ENCODE results near the gene DNM3. TPM values are rescaled to one million over a fixed set of nuclear protein-coding genes. Genes with fewer than 3 reads are reported as not detected.
A peak's percentile ranks its signal among the peaks of the same experiment; 100 is the strongest.

DNM3 gene
- total and polyA plus RNA-seq, 2 experiments from 2014 or later, result 5.2 to 12.2 TPM

DNA sequence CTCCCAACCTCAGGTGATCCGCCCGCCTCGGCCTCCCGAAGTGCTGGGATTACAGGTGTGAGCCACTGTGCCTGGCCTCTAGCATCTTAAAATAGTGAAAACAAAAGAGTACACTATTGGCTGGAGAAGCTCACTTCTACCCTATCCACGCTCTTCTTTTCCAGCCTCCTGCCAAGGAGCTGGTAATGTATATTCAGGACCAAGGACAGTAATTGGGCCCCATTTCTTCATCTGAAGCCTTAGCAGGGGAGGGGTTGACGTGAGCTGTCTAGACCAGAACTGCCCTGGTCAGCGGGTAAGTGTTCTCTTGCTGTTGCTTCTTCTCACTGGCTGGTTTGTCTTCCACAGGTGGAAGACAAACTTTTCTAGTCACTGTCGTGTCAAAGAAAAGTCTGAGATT, 70.2 kb downstream of the DNM3 start:
- peak; percentile 77 for ATAC-seq
- H3K4me2 ChIP-seq, result no peak overlapping the region

DNA sequence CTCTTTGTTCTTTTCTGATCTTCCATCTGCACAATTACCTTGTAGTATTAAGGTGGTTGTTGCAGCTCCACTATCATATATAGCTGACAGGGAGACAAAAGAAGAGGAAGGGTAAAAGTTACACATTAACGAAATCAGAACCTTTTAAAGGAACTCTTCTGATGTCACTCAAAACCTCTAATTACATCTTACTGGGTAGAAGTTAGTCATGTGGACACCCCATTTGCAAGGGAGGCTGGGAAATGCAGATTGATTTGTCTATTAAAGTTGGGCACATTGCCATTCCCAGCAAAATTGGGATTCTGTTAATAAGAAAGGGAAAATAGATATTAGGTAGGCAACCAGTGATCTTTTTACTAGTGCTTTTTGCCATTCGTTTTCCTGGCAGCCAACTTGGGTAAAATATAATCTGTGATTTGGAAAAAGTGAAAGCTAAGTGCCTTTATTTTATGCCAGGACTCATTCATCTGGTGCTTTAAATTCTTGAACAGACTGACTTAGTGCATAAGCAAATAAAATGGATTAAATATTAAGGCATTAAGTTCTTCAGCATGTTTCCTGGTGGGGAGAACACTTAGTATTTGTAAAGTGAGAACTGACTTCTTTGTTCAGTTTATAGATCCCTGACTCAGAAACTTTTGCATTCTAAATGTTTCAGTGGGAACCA, 71.3 kb downstream of the DNM3 start:
- H3K4me3 ChIP-seq, result no peak overlapping the region
- H3K9me2 ChIP-seq (ENCODE audit: insufficient read depth), result peaks cover 5% of the 10 kb centered on the region; the same call in 1 of the 2 replicates
- no peak overlapping the region for H3K27ac ChIP-seq (ENCODE audit: low read depth)
- H3K4me1 ChIP-seq (ENCODE audit: insufficient read depth), result peaks cover 38% of the 10 kb centered on the region
- Mint-ChIP-seq H3K36me3 (ENCODE audit: low read depth) (no peaks in the 10 kb centered on the region), H3K9me3 (no peaks in the 10 kb centered on the region), H3K4me3 (no peak overlapping the region), H3K27me3 (ENCODE audit: insufficient read depth, low read depth, poor library complexity) (no peaks in the 10 kb centered on the region), H3K27ac (no peak overlapping the region), H3K4me1 (peaks cover 29% of the 10 kb centered on the region)
- no peak overlapping the region for H2AFZ ChIP-seq
- DNase-seq (ENCODE audit: low spot score) (no peak), ATAC-seq (no peak)
- H3K4me2 ChIP-seq, result no peak overlapping the region
- no peaks in the 10 kb centered on the region; the same call in 1 of the 2 replicates for H3F3A ChIP-seq (replicated peaks; ENCODE audit: low read depth)
- no peaks in the 10 kb centered on the region for H3K79me2 ChIP-seq (replicated peaks; ENCODE audit: insufficient read depth)
- H3K27me3 ChIP-seq (ENCODE audit: insufficient read depth), result no peaks in the 10 kb centered on the region
- H3K36me3 ChIP-seq (ENCODE audit: insufficient read depth), result no peaks in the 10 kb centered on the region
- no peaks in the 10 kb centered on the region for H4K20me1 ChIP-seq (replicated peaks; ENCODE audit: insufficient read depth)
- TF ChIP-seq, protein P1, sequence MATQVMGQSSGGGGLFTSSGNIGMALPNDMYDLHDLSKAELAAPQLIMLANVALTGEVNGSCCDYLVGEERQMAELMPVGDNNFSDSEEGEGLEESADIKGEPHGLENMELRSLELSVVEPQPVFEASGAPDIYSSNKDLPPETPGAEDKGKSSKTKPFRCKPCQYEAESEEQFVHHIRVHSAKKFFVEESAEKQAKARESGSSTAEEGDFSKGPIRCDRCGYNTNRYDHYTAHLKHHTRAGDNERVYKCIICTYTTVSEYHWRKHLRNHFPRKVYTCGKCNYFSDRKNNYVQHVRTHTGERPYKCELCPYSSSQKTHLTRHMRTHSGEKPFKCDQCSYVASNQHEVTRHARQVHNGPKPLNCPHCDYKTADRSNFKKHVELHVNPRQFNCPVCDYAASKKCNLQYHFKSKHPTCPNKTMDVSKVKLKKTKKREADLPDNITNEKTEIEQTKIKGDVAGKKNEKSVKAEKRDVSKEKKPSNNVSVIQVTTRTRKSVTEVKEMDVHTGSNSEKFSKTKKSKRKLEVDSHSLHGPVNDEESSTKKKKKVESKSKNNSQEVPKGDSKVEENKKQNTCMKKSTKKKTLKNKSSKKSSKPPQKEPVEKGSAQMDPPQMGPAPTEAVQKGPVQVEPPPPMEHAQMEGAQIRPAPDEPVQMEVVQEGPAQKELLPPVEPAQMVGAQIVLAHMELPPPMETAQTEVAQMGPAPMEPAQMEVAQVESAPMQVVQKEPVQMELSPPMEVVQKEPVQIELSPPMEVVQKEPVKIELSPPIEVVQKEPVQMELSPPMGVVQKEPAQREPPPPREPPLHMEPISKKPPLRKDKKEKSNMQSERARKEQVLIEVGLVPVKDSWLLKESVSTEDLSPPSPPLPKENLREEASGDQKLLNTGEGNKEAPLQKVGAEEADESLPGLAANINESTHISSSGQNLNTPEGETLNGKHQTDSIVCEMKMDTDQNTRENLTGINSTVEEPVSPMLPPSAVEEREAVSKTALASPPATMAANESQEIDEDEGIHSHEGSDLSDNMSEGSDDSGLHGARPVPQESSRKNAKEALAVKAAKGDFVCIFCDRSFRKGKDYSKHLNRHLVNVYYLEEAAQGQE (IDR thresholded peaks at IDR 0.05; ENCODE audit: unreplicated experiment), result no peak
- no peak for TF ChIP-seq CREB1 (CRISPR knock-in tag; IDR thresholded peaks at IDR 0.05; ENCODE audit: low read depth)
- no peak for TF ChIP-seq NANOG (IDR thresholded peaks at IDR 0.05; ENCODE audit: borderline replicate concordance)
- TF ChIP-seq STAT1 (IDR thresholded peaks at IDR 0.05; ENCODE audit: unreplicated experiment), result no peak
- TF ChIP-seq ZNF331 (CRISPR knock-in tag; IDR thresholded peaks at IDR 0.05; ENCODE audit: low read depth), result no peak
- TF ChIP-seq POLR2AphosphoS5 (IDR thresholded peaks at IDR 0.05; ENCODE audit: low read depth), result no peak
- TF ChIP-seq, protein P2, sequence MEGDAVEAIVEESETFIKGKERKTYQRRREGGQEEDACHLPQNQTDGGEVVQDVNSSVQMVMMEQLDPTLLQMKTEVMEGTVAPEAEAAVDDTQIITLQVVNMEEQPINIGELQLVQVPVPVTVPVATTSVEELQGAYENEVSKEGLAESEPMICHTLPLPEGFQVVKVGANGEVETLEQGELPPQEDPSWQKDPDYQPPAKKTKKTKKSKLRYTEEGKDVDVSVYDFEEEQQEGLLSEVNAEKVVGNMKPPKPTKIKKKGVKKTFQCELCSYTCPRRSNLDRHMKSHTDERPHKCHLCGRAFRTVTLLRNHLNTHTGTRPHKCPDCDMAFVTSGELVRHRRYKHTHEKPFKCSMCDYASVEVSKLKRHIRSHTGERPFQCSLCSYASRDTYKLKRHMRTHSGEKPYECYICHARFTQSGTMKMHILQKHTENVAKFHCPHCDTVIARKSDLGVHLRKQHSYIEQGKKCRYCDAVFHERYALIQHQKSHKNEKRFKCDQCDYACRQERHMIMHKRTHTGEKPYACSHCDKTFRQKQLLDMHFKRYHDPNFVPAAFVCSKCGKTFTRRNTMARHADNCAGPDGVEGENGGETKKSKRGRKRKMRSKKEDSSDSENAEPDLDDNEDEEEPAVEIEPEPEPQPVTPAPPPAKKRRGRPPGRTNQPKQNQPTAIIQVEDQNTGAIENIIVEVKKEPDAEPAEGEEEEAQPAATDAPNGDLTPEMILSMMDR (conservative IDR thresholded peaks at IDR 0.05; ENCODE audit: low read depth in 2 of 2), result no peak

More for the DNA sequence above, 70.2 kb downstream of the DNM3 start:
- Histone ChIP-seq H3K27me3 (ENCODE audit: insufficient read depth) (no peaks in the 10 kb centered on the region), H3F3A (replicated peaks; ENCODE audit: low read depth) (no peaks in the 10 kb centered on the region; the same call in 1 of the 2 replicates), H3K4me1 (ENCODE audit: insufficient read depth) (peaks cover 43% of the 10 kb centered on the region), H3K79me2 (replicated peaks; ENCODE audit: insufficient read depth) (no peaks in the 10 kb centered on the region), H3K4me3 (no peak overlapping the region), H4K20me1 (replicated peaks; ENCODE audit: insufficient read depth) (no peaks in the 10 kb centered on the region), H3K27ac (ENCODE audit: low read depth) (peak overlapping the region; percentile 95), H2AFZ (no peak overlapping the region), H3K9me2 (ENCODE audit: insufficient read depth) (0 out of 2 replicates have a peak, but pooled peaks cover 1% of the 10 kb centered on the region), H3K36me3 (ENCODE audit: insufficient read depth) (no peaks in the 10 kb centered on the region)
- Mint-ChIP-seq H3K4me1 (peaks cover 32% of the 10 kb centered on the region), H3K4me3 (no peak overlapping the region), H3K27ac (no peak overlapping the region), H3K36me3 (ENCODE audit: low read depth) (no peaks in the 10 kb centered on the region; the same call in 2 of the 3 replicates), H3K9me3 (no peaks in the 10 kb centered on the region), H3K27me3 (ENCODE audit: insufficient read depth, low read depth, poor library complexity) (no peaks in the 10 kb centered on the region)
- TF ChIP-seq EZH2 (IDR thresholded peaks at IDR 0.05; ENCODE audit: low read depth, unreplicated experiment), result no peak
- TF ChIP-seq, protein P1 (IDR thresholded peaks at IDR 0.05; ENCODE audit: unreplicated experiment), result peak; percentile 87
- no peak for TF ChIP-seq POLR2AphosphoS5 (IDR thresholded peaks at IDR 0.05; ENCODE audit: low read depth)
- peak; percentile 82 for DNase-seq (ENCODE audit: low spot score)
